Breast epithelium (tissue), 3 donors: ENCODE measurements around the gene FECH.

ENCODE experiments used
- POLR2A ChIP-seq: fragments of 450-650 bp; IDR thresholded peaks from one replicate; pipeline ENCODE4 v1.6.1; 2016; ENCODE audit warnings: antibody characterized with exemption, mild to moderate bottlenecking, moderate library complexity
- TF ChIP-seq, protein P1 (sequence below), 3 donors: fragments of 450-650 bp; IDR thresholded peaks; one replicate each; pipeline ENCODE4 v1.5.1; 2016 to 2017; ENCODE audit warnings: antibody characterized with exemption in 3 of 3, mild to moderate bottlenecking in 3 of 3, moderate library complexity in 3 of 3

GRCh38 chr18:57538614-57539013, 47.9 kb downstream of the FECH start:
- no peak for TF ChIP-seq POLR2A
- TF ChIP-seq, protein P1, sequence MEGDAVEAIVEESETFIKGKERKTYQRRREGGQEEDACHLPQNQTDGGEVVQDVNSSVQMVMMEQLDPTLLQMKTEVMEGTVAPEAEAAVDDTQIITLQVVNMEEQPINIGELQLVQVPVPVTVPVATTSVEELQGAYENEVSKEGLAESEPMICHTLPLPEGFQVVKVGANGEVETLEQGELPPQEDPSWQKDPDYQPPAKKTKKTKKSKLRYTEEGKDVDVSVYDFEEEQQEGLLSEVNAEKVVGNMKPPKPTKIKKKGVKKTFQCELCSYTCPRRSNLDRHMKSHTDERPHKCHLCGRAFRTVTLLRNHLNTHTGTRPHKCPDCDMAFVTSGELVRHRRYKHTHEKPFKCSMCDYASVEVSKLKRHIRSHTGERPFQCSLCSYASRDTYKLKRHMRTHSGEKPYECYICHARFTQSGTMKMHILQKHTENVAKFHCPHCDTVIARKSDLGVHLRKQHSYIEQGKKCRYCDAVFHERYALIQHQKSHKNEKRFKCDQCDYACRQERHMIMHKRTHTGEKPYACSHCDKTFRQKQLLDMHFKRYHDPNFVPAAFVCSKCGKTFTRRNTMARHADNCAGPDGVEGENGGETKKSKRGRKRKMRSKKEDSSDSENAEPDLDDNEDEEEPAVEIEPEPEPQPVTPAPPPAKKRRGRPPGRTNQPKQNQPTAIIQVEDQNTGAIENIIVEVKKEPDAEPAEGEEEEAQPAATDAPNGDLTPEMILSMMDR (IDR thresholded peaks at IDR 0.05): no peak
